HL-60 (cell line): ENCODE results near the gene RCBTB2.

Source experiments
- DNase-seq, 2 experiments: peaks; one replicate each; pipeline ENCODE4 v3.0.0-alpha.2; 2010 to 2020; ENCODE audit warnings: low read depth in 1 of 2, low spot score in 1 of 2
- H3K27ac ChIP-seq: fragments of 250-450 bp; sonication (Bioruptor Pico); replicated peaks from 2 replicates; pipeline ENCODE4 v1.5.1; 2020; ENCODE audit warnings: mild to moderate bottlenecking, moderate library complexity
- H3K27me3 ChIP-seq: fragments of 250-450 bp; sonication (Bioruptor Pico); 2 replicates; pipeline ENCODE4 v1.5.1; 2021; ENCODE audit warnings: mild to moderate bottlenecking, moderate library complexity; ENCODE audit not compliant: insufficient read depth, poor library complexity, severe bottlenecking
- H3K4me3 ChIP-seq: replicated peaks from 2 replicates; pipeline ENCODE4 v1.5.1; 2011; ENCODE audit warnings: mild to moderate bottlenecking, control low read depth, low read length; ENCODE audit not compliant: insufficient read depth
- GABPA ChIP-seq: IDR thresholded peaks from 2 replicates; pipeline ENCODE4 v1.6.1; 2012; ENCODE audit warnings: low read depth
- POLR2AphosphoS5 ChIP-seq: IDR thresholded peaks from 2 replicates; pipeline ENCODE4 v1.6.1; 2012; ENCODE audit warnings: low read depth
- SPI1 ChIP-seq: IDR thresholded peaks from 2 replicates; pipeline ENCODE4 v1.6.1; 2012; ENCODE audit warnings: low read depth, mild to moderate bottlenecking, borderline replicate concordance
- TF ChIP-seq, protein P1 (sequence below): IDR thresholded peaks from one replicate; pipeline ENCODE4 v1.5.1; 2011; ENCODE audit warnings: low read length, control low read depth, inconsistent platforms; ENCODE audit not compliant: insufficient read depth
- TF ChIP-seq, protein P2 (sequence below): IDR thresholded peaks from 2 replicates; pipeline ENCODE4 v1.6.1; 2012; ENCODE audit warnings: low read depth; ENCODE audit not compliant: insufficient replicate concordance

Gene RCBTB2

DNA sequence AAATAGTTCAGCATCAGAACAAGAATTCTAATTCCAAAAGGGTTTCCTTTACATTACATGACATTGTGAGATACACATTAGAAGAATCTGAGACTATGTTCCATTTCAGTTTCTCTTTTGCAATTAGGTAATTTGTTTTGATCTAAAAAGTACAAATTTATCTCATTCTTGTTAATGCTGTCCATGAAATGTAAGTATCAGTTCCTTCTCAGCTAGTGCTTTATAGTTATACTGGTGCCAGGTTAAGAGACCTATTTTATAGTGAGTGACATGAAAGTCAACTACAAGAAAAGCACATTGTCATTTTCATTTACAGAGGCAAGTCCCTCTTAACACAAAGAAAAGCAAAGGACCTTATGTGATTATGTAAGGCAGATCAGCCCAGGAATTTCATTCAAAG is 43.9 kb downstream of the RCBTB2 start:
- Histone ChIP-seq H3K4me3 (no peak overlapping the region), H3K27ac (no peak overlapping the region; the same call in 1 of the 2 replicates), H3K27me3 (no peaks in the 10 kb centered on the region)
- TF ChIP-seq, protein P1, sequence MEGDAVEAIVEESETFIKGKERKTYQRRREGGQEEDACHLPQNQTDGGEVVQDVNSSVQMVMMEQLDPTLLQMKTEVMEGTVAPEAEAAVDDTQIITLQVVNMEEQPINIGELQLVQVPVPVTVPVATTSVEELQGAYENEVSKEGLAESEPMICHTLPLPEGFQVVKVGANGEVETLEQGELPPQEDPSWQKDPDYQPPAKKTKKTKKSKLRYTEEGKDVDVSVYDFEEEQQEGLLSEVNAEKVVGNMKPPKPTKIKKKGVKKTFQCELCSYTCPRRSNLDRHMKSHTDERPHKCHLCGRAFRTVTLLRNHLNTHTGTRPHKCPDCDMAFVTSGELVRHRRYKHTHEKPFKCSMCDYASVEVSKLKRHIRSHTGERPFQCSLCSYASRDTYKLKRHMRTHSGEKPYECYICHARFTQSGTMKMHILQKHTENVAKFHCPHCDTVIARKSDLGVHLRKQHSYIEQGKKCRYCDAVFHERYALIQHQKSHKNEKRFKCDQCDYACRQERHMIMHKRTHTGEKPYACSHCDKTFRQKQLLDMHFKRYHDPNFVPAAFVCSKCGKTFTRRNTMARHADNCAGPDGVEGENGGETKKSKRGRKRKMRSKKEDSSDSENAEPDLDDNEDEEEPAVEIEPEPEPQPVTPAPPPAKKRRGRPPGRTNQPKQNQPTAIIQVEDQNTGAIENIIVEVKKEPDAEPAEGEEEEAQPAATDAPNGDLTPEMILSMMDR: no peak
- no peak for TF ChIP-seq GABPA
- TF ChIP-seq, protein P2, sequence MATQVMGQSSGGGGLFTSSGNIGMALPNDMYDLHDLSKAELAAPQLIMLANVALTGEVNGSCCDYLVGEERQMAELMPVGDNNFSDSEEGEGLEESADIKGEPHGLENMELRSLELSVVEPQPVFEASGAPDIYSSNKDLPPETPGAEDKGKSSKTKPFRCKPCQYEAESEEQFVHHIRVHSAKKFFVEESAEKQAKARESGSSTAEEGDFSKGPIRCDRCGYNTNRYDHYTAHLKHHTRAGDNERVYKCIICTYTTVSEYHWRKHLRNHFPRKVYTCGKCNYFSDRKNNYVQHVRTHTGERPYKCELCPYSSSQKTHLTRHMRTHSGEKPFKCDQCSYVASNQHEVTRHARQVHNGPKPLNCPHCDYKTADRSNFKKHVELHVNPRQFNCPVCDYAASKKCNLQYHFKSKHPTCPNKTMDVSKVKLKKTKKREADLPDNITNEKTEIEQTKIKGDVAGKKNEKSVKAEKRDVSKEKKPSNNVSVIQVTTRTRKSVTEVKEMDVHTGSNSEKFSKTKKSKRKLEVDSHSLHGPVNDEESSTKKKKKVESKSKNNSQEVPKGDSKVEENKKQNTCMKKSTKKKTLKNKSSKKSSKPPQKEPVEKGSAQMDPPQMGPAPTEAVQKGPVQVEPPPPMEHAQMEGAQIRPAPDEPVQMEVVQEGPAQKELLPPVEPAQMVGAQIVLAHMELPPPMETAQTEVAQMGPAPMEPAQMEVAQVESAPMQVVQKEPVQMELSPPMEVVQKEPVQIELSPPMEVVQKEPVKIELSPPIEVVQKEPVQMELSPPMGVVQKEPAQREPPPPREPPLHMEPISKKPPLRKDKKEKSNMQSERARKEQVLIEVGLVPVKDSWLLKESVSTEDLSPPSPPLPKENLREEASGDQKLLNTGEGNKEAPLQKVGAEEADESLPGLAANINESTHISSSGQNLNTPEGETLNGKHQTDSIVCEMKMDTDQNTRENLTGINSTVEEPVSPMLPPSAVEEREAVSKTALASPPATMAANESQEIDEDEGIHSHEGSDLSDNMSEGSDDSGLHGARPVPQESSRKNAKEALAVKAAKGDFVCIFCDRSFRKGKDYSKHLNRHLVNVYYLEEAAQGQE: no peak
- no peak for TF ChIP-seq SPI1
- no peak for TF ChIP-seq POLR2AphosphoS5
- DNase-seq: no peak

DNA sequence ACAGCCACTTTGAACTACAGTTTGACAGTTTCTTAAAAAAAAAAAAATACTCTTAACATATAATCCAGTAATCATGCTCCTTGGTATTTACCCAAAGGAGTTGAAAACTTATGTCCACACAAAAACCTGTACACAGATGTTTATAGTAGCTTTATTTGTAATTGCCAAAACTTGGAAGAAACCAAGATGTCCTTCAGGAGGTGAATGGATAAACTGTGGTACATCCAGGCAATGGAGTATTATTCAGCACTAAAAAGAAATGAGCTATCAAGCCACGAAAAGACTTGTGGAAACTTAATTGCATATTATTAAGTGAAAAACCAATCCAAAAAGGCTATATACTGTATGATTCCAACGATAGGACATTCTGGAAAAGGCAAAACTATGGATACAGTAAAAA is 44.9 kb downstream of the RCBTB2 start:
- no peak overlapping the region for H3K4me3 ChIP-seq
- no peak overlapping the region for H3K27ac ChIP-seq
- no peak for TF ChIP-seq SPI1
- TF ChIP-seq GABPA: no peak
- no peak for DNase-seq
- no peaks in the 10 kb centered on the region for H3K27me3 ChIP-seq

DNA sequence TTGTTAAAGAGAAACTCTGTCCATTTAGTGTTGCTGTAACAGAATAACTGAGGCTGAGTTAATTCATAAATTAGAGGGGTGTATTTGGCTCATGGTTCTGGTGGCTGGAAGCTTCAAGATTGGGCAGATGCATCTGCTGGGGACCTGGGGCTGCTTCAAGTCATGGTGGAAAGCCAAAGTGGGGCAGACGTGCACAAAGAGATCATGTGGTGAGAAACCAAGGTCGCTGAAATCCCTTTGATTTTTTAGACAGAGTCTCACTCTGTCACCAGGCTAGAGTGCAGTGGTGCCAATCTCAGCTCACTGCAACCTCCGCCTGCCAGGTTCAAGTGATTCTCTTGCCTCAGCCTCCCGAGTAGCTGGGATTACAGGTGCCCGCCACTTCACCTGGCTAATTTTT is 46.0 kb downstream of the RCBTB2 start:
- Histone ChIP-seq H3K27ac (no peak overlapping the region), H3K27me3 (no peaks in the 10 kb centered on the region), H3K4me3 (no peak overlapping the region)
- TF ChIP-seq SPI1: no peak
- TF ChIP-seq, protein P1: no peak
- no peak for TF ChIP-seq GABPA
- TF ChIP-seq POLR2AphosphoS5: no peak
- TF ChIP-seq, protein P2: no peak
- no peak for DNase-seq

DNA sequence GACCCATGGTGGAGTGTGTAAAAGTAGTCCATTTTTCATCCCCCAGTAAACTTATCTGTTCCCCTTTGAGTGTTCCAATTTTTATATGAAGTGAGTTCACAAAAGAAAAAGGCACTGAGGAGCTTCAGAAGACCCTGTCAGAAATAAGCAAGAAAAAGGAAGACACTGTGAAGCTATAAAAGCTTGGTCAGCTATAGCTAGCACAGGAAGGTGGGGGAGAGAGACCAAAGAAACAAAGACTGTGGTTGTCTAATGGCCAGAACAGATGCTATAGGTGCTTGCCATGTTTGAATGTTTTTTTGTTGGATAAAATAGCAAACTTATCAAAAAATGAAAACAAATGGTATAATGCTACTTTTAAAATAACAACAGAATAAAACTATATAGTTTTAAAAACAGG is 46.5 kb downstream of the RCBTB2 start:
- TF ChIP-seq, protein P1: no peak
- TF ChIP-seq SPI1 (no peak), POLR2AphosphoS5 (no peak), GABPA (no peak)
- TF ChIP-seq, protein P2: no peak
- no peaks in the 10 kb centered on the region for H3K27me3 ChIP-seq
- DNase-seq: no peak
- H3K4me3 ChIP-seq: no peak overlapping the region
- H3K27ac ChIP-seq: no peak overlapping the region
